ENCODE results near the gene ENAH. TPM values are rescaled to one million over a fixed set of nuclear protein-coding genes. Genes with fewer than 3 reads are reported as not detected.

ENAH gene
- polyA plus RNA-seq, 2 donors = 6.7 to 6.9 TPM

- H3K4me1 ChIP-seq (ENCODE audit: control insufficient read depth in 2 of 2, insufficient read depth in 2 of 2, low read length in 1 of 2) = no peaks in the 10 kb centered on the region
- no peak overlapping the region for H3K4me3 ChIP-seq (ENCODE audit: low read depth in 1 of 2, low read length in 2 of 2)
- no peak overlapping the region for H3K27ac ChIP-seq (ENCODE audit: low read depth in 2 of 2, low read length in 1 of 2)
- WGBS, 2 donors = 67 to 82% methylated on average over 2 of the region's 2 CpGs
- H3K9me3 ChIP-seq (ENCODE audit: control insufficient read depth in 2 of 2, insufficient read depth in 1 of 2, low read depth in 1 of 2, low read length in 1 of 2) = no peaks in the 10 kb centered on the region
- H3K36me3 ChIP-seq (ENCODE audit: control insufficient read depth in 2 of 2, insufficient read depth in 2 of 2, low read length in 1 of 2) = no peaks in the 10 kb centered on the region
- H3K27me3 ChIP-seq (ENCODE audit: control insufficient read depth in 1 of 2, insufficient read depth in 2 of 2, low read length in 2 of 2) = no peaks in the 10 kb centered on the region
Measured at GRCh38 chr1:225598847-225599246, 54.1 kb downstream of the ENAH start.

GRCh38 chr1:225597926-225598575 is 54.9 kb downstream of the ENAH start:
- no peak overlapping the region for H3K27ac ChIP-seq (ENCODE audit: low read depth in 2 of 2, low read length in 1 of 2)
- no peaks in the 10 kb centered on the region for H3K27me3 ChIP-seq (ENCODE audit: control insufficient read depth in 1 of 2, insufficient read depth in 2 of 2, low read length in 2 of 2)
- no peaks in the 10 kb centered on the region for H3K4me1 ChIP-seq (ENCODE audit: control insufficient read depth in 2 of 2, insufficient read depth in 2 of 2, low read length in 1 of 2)
- 93 to 95% methylated on average over 2 of the region's 2 CpGs for WGBS, 2 donors
- no peaks in the 10 kb centered on the region for H3K36me3 ChIP-seq (ENCODE audit: control insufficient read depth in 2 of 2, insufficient read depth in 2 of 2, low read length in 1 of 2)
- H3K9me3 ChIP-seq (ENCODE audit: control insufficient read depth in 2 of 2, insufficient read depth in 1 of 2, low read depth in 1 of 2, low read length in 1 of 2) = no peaks in the 10 kb centered on the region
- H3K4me3 ChIP-seq (ENCODE audit: low read depth in 1 of 2, low read length in 2 of 2) = no peak overlapping the region

- no peak overlapping the region for H3K4me3 ChIP-seq (ENCODE audit: low read depth in 1 of 2, low read length in 2 of 2)
- no peak overlapping the region for H3K27ac ChIP-seq (ENCODE audit: low read depth in 2 of 2, low read length in 1 of 2)
- WGBS, 2 donors = 87 to 92% methylated on average over 1 of the region's 1 CpG
- no peaks in the 10 kb centered on the region for H3K4me1 ChIP-seq (ENCODE audit: control insufficient read depth in 2 of 2, insufficient read depth in 2 of 2, low read length in 1 of 2)
- H3K9me3 ChIP-seq (ENCODE audit: control insufficient read depth in 2 of 2, insufficient read depth in 1 of 2, low read depth in 1 of 2, low read length in 1 of 2) = no peaks in the 10 kb centered on the region
- H3K36me3 ChIP-seq (ENCODE audit: control insufficient read depth in 2 of 2, insufficient read depth in 2 of 2, low read length in 1 of 2) = no peaks in the 10 kb centered on the region
- H3K27me3 ChIP-seq (ENCODE audit: control insufficient read depth in 1 of 2, insufficient read depth in 2 of 2, low read length in 2 of 2) = no peaks in the 10 kb centered on the region
Measured at GRCh38 chr1:225596736-225597135, 56.2 kb downstream of the ENAH start.

GRCh38 chr1:225595974-225596551 is 56.9 kb downstream of the ENAH start:
- H3K4me1 ChIP-seq (ENCODE audit: control insufficient read depth in 2 of 2, insufficient read depth in 2 of 2, low read length in 1 of 2) = no peaks in the 10 kb centered on the region
- WGBS, 2 donors = 33 to 36% methylated on average over 2 of the region's 2 CpGs
- H3K27ac ChIP-seq (ENCODE audit: low read depth in 2 of 2, low read length in 1 of 2) = no peak overlapping the region

GRCh38 chr1:225595452-225595851 is 57.5 kb downstream of the ENAH start:
- Histone ChIP-seq H3K4me1 (ENCODE audit: control insufficient read depth in 2 of 2, insufficient read depth in 2 of 2, low read length in 1 of 2) (no peaks in the 10 kb centered on the region), H3K9me3 (ENCODE audit: control insufficient read depth in 2 of 2, insufficient read depth in 1 of 2, low read depth in 1 of 2, low read length in 1 of 2) (no peaks in the 10 kb centered on the region), H3K27me3 (ENCODE audit: control insufficient read depth in 1 of 2, insufficient read depth in 2 of 2, low read length in 2 of 2) (no peaks in the 10 kb centered on the region), H3K36me3 (ENCODE audit: control insufficient read depth in 2 of 2, insufficient read depth in 2 of 2, low read length in 1 of 2) (no peaks in the 10 kb centered on the region), H3K27ac (ENCODE audit: low read depth in 2 of 2, low read length in 1 of 2) (no peak overlapping the region), H3K4me3 (ENCODE audit: low read depth in 1 of 2, low read length in 2 of 2) (no peak overlapping the region)

More at GRCh38 chr1:225595974-225596551, 56.9 kb downstream of the ENAH start:
- H3K27me3 ChIP-seq (ENCODE audit: control insufficient read depth in 1 of 2, insufficient read depth in 2 of 2, low read length in 2 of 2) = no peaks in the 10 kb centered on the region
- no peaks in the 10 kb centered on the region for H3K9me3 ChIP-seq (ENCODE audit: control insufficient read depth in 2 of 2, insufficient read depth in 1 of 2, low read depth in 1 of 2, low read length in 1 of 2)
- H3K36me3 ChIP-seq (ENCODE audit: control insufficient read depth in 2 of 2, insufficient read depth in 2 of 2, low read length in 1 of 2) = no peaks in the 10 kb centered on the region
- no peak overlapping the region for H3K4me3 ChIP-seq (ENCODE audit: low read depth in 1 of 2, low read length in 2 of 2)

GRCh38 chr1:225593414-225593813 is 59.5 kb downstream of the ENAH start:
- Histone ChIP-seq H3K4me3 (ENCODE audit: low read depth in 1 of 2, low read length in 2 of 2) (no peak overlapping the region), H3K27ac (ENCODE audit: low read depth in 2 of 2, low read length in 1 of 2) (no peak overlapping the region), H3K9me3 (ENCODE audit: control insufficient read depth in 2 of 2, insufficient read depth in 1 of 2, low read depth in 1 of 2, low read length in 1 of 2) (no peaks in the 10 kb centered on the region), H3K4me1 (ENCODE audit: control insufficient read depth in 2 of 2, insufficient read depth in 2 of 2, low read length in 1 of 2) (no peaks in the 10 kb centered on the region), H3K36me3 (ENCODE audit: control insufficient read depth in 2 of 2, insufficient read depth in 2 of 2, low read length in 1 of 2) (no peaks in the 10 kb centered on the region), H3K27me3 (ENCODE audit: control insufficient read depth in 1 of 2, insufficient read depth in 2 of 2, low read length in 2 of 2) (no peaks in the 10 kb centered on the region)
- WGBS, 2 donors = 92 to 94% methylated on average over 5 of the region's 5 CpGs

GRCh38 chr1:225592362-225593025 is 60.4 kb downstream of the ENAH start:
- H3K9me3 ChIP-seq (ENCODE audit: control insufficient read depth in 2 of 2, insufficient read depth in 1 of 2, low read depth in 1 of 2, low read length in 1 of 2) = no peaks in the 10 kb centered on the region
- H3K27me3 ChIP-seq (ENCODE audit: control insufficient read depth in 1 of 2, insufficient read depth in 2 of 2, low read length in 2 of 2) = no peaks in the 10 kb centered on the region
- no peak overlapping the region for H3K4me3 ChIP-seq (ENCODE audit: low read depth in 1 of 2, low read length in 2 of 2)
- H3K36me3 ChIP-seq (ENCODE audit: control insufficient read depth in 2 of 2, insufficient read depth in 2 of 2, low read length in 1 of 2) = no peaks in the 10 kb centered on the region
- H3K4me1 ChIP-seq (ENCODE audit: control insufficient read depth in 2 of 2, insufficient read depth in 2 of 2, low read length in 1 of 2) = no peaks in the 10 kb centered on the region
- 84 to 87% methylated on average over 3 of the region's 3 CpGs for WGBS, 2 donors
- no peak overlapping the region for H3K27ac ChIP-seq (ENCODE audit: low read depth in 2 of 2, low read length in 1 of 2)

GRCh38 chr1:225587310-225587709 is 65.6 kb downstream of the ENAH start:
- no peak overlapping the region for H3K4me3 ChIP-seq (ENCODE audit: low read depth in 1 of 2, low read length in 2 of 2)
- no peaks in the 10 kb centered on the region for H3K4me1 ChIP-seq (ENCODE audit: control insufficient read depth in 2 of 2, insufficient read depth in 2 of 2, low read length in 1 of 2)
- H3K27me3 ChIP-seq (ENCODE audit: control insufficient read depth in 1 of 2, insufficient read depth in 2 of 2, low read length in 2 of 2) = no peaks in the 10 kb centered on the region
- H3K36me3 ChIP-seq (ENCODE audit: control insufficient read depth in 2 of 2, insufficient read depth in 2 of 2, low read length in 1 of 2) = no peaks in the 10 kb centered on the region
- 97 to 100% methylated on average over 1 of the region's 1 CpG for WGBS, 2 donors
- H3K27ac ChIP-seq (ENCODE audit: low read depth in 2 of 2, low read length in 1 of 2) = no peak overlapping the region
- H3K9me3 ChIP-seq (ENCODE audit: control insufficient read depth in 2 of 2, insufficient read depth in 1 of 2, low read depth in 1 of 2, low read length in 1 of 2) = peaks cover 0 to 3% of the 10 kb centered on the region in 2 donors

- no peaks in the 10 kb centered on the region for H3K36me3 ChIP-seq (ENCODE audit: control insufficient read depth in 2 of 2, insufficient read depth in 2 of 2, low read length in 1 of 2)
- no peaks in the 10 kb centered on the region for H3K27me3 ChIP-seq (ENCODE audit: control insufficient read depth in 1 of 2, insufficient read depth in 2 of 2, low read length in 2 of 2)
- peaks cover 0 to 3% of the 10 kb centered on the region in 2 donors for H3K9me3 ChIP-seq (ENCODE audit: control insufficient read depth in 2 of 2, insufficient read depth in 1 of 2, low read depth in 1 of 2, low read length in 1 of 2)
- no peak overlapping the region for H3K4me3 ChIP-seq (ENCODE audit: low read depth in 1 of 2, low read length in 2 of 2)
- H3K27ac ChIP-seq (ENCODE audit: low read depth in 2 of 2, low read length in 1 of 2) = no peak overlapping the region
- 29 to 31% methylated on average over 3 of the region's 3 CpGs for WGBS, 2 donors
- H3K4me1 ChIP-seq (ENCODE audit: control insufficient read depth in 2 of 2, insufficient read depth in 2 of 2, low read length in 1 of 2) = no peaks in the 10 kb centered on the region
Measured at GRCh38 chr1:225581186-225581585, 71.7 kb downstream of the ENAH start.

All from esophagus (tissue), 2 donors.